ENCODE data around the gene COL15A1. TPM values are rescaled to one million over a fixed set of nuclear protein-coding genes. Genes with fewer than 3 reads are reported as not detected.

Gene COL15A1
- total RNA-seq, 1 donor from 2014 or later = 0.05 TPM

GRCh38 chr9:98974994-98975712, 31.4 kb downstream of the COL15A1 start:
- Mint-ChIP-seq H3K36me3 (ENCODE audit: low read depth) (no peaks in the 10 kb centered on the region), H3K9me3 (no peaks in the 10 kb centered on the region), H3K27me3 (peaks cover 38% of the 10 kb centered on the region), H3K27ac (no peak overlapping the region), H3K4me1 (peaks cover 10% of the 10 kb centered on the region), H3K4me3 (peak overlapping the region; percentile 58)
- intact Hi-C loops (cut with micrococcal nuclease) = loop anchor here (1.0 to 2.0 kb wide), 2 partner anchors 24 to 165 kb away; no protein-coding TSS in a partner anchor
- peak; percentile 95 for DNase-seq

- DNase-seq = no peak
- Mint-ChIP-seq H3K36me3 (ENCODE audit: low read depth) (no peaks in the 10 kb centered on the region), H3K4me3 (no peak overlapping the region), H3K9me3 (no peaks in the 10 kb centered on the region), H3K4me1 (peaks cover 10% of the 10 kb centered on the region), H3K27me3 (peaks cover 37% of the 10 kb centered on the region), H3K27ac (no peak overlapping the region)
- intact Hi-C loops (cut with micrococcal nuclease) = loop anchor here (1.0 to 2.0 kb wide), 2 partner anchors 23 to 164 kb away; no protein-coding TSS in a partner anchor
Measured at GRCh38 chr9:98975838-98976237, 32.1 kb downstream of the COL15A1 start.

- intact Hi-C loops (cut with micrococcal nuclease) = no loop called here
- DNase-seq = no peak
- Mint-ChIP-seq H3K36me3 (ENCODE audit: low read depth) (no peaks in the 10 kb centered on the region), H3K27me3 (peaks cover 37% of the 10 kb centered on the region), H3K4me1 (peaks cover 10% of the 10 kb centered on the region), H3K27ac (no peak overlapping the region), H3K4me3 (no peak overlapping the region), H3K9me3 (no peaks in the 10 kb centered on the region)
Measured at GRCh38 chr9:98977246-98977714, 33.6 kb downstream of the COL15A1 start.

GRCh38 chr9:98977813-98978212, 34.1 kb downstream of the COL15A1 start:
- no peak for DNase-seq
- peaks cover 10% of the 10 kb centered on the region for H3K4me1 Mint-ChIP-seq
- peaks cover 34% of the 10 kb centered on the region for H3K27me3 Mint-ChIP-seq
- no peaks in the 10 kb centered on the region for H3K36me3 Mint-ChIP-seq (ENCODE audit: low read depth)
- no peak overlapping the region for H3K27ac Mint-ChIP-seq
- intact Hi-C loops (cut with micrococcal nuclease) = no loop called here
- H3K9me3 Mint-ChIP-seq = no peaks in the 10 kb centered on the region
- no peak overlapping the region for H3K4me3 Mint-ChIP-seq

GRCh38 chr9:98978231-98978681, 34.5 kb downstream of the COL15A1 start:
- intact Hi-C loops (cut with micrococcal nuclease) = no loop called here
- Mint-ChIP-seq H3K4me1 (peaks cover 10% of the 10 kb centered on the region), H3K36me3 (ENCODE audit: low read depth) (no peaks in the 10 kb centered on the region), H3K27me3 (peaks cover 31% of the 10 kb centered on the region), H3K4me3 (no peak overlapping the region), H3K9me3 (no peaks in the 10 kb centered on the region), H3K27ac (no peak overlapping the region)
- no peak for DNase-seq

GRCh38 chr9:98980291-98980690, 36.6 kb downstream of the COL15A1 start:
- peaks cover 31% of the 10 kb centered on the region for H3K27me3 Mint-ChIP-seq
- H3K4me1 Mint-ChIP-seq = peaks cover 8% of the 10 kb centered on the region
- H3K4me3 Mint-ChIP-seq = no peak overlapping the region
- H3K27ac Mint-ChIP-seq = no peak overlapping the region
- intact Hi-C loops (cut with micrococcal nuclease) = no loop called here
- no peak for DNase-seq
- H3K36me3 Mint-ChIP-seq (ENCODE audit: low read depth) = no peaks in the 10 kb centered on the region
- H3K9me3 Mint-ChIP-seq = no peaks in the 10 kb centered on the region

- no peaks in the 10 kb centered on the region for H3K4me1 Mint-ChIP-seq
- no peak overlapping the region for H3K27ac Mint-ChIP-seq
- no peaks in the 10 kb centered on the region for H3K36me3 Mint-ChIP-seq (ENCODE audit: low read depth)
- intact Hi-C loops (cut with micrococcal nuclease) = no loop called here
- no peak overlapping the region for H3K4me3 Mint-ChIP-seq
- H3K27me3 Mint-ChIP-seq = peaks cover 18% of the 10 kb centered on the region
- no peaks in the 10 kb centered on the region for H3K9me3 Mint-ChIP-seq
- DNase-seq = no peak
Measured at GRCh38 chr9:98983295-98984268, 39.9 kb downstream of the COL15A1 start.

GRCh38 chr9:98985596-98985995, 41.9 kb downstream of the COL15A1 start:
- Mint-ChIP-seq H3K4me1 (peaks cover 2% of the 10 kb centered on the region), H3K4me3 (no peak overlapping the region), H3K36me3 (ENCODE audit: low read depth) (no peaks in the 10 kb centered on the region), H3K9me3 (no peaks in the 10 kb centered on the region), H3K27me3 (peaks cover 10% of the 10 kb centered on the region), H3K27ac (no peak overlapping the region)
- intact Hi-C loops (cut with micrococcal nuclease) = no loop called here
- no peak for DNase-seq

- Mint-ChIP-seq H3K27ac (no peak overlapping the region), H3K36me3 (ENCODE audit: low read depth) (no peaks in the 10 kb centered on the region), H3K9me3 (no peaks in the 10 kb centered on the region), H3K27me3 (peaks cover 10% of the 10 kb centered on the region), H3K4me3 (no peak overlapping the region), H3K4me1 (peaks cover 2% of the 10 kb centered on the region)
- DNase-seq = no peak
- intact Hi-C loops (cut with micrococcal nuclease) = no loop called here
Measured at GRCh38 chr9:98986866-98987651, 43.4 kb downstream of the COL15A1 start.

- H3K4me3 Mint-ChIP-seq = no peak overlapping the region
- no peak for DNase-seq
- no peaks in the 10 kb centered on the region for H3K36me3 Mint-ChIP-seq (ENCODE audit: low read depth)
- peaks cover 7% of the 10 kb centered on the region for H3K27me3 Mint-ChIP-seq
- intact Hi-C loops (cut with micrococcal nuclease) = no loop called here
- no peak overlapping the region for H3K27ac Mint-ChIP-seq
- H3K9me3 Mint-ChIP-seq = no peaks in the 10 kb centered on the region
- H3K4me1 Mint-ChIP-seq = peaks cover 9% of the 10 kb centered on the region
Measured at GRCh38 chr9:98989036-98990000, 45.6 kb downstream of the COL15A1 start.

- no peak overlapping the region for H3K4me3 Mint-ChIP-seq
- H3K36me3 Mint-ChIP-seq (ENCODE audit: low read depth) = no peaks in the 10 kb centered on the region
- H3K27me3 Mint-ChIP-seq = peaks cover 10% of the 10 kb centered on the region
- no peak for DNase-seq
- H3K9me3 Mint-ChIP-seq = no peaks in the 10 kb centered on the region
- peaks cover 11% of the 10 kb centered on the region for H3K4me1 Mint-ChIP-seq
- H3K27ac Mint-ChIP-seq = no peak overlapping the region
- intact Hi-C loops (cut with micrococcal nuclease) = loop anchor here (10.0 kb wide), 1 partner anchor 146 kb away; no protein-coding TSS in a partner anchor
Measured at GRCh38 chr9:98990181-98990870, 46.6 kb downstream of the COL15A1 start.

All from activated CD4-positive, alpha-beta T cell treated with anti-CD3 and anti-CD28 coated beads, Interleukin-2, amount 10 ng/mL, durations not matched to agents 24 days and 14 days (primary cell).